ENCODE results near the gene EML1.

The EML1 gene

GRCh38 chr14:99805757-99806439, 12.7 kb downstream of the EML1 start:
- no peak for DNase-seq

GRCh38 chr14:99806836-99807235, 13.6 kb downstream of the EML1 start:
- DNase-seq = no peak

GRCh38 chr14:99807413-99808153, 14.4 kb downstream of the EML1 start:
- no peak for DNase-seq

- no peak for DNase-seq
These were observed 14.9 kb downstream of the EML1 start for GRCh38 chr14:99808154-99808505.

- DNase-seq = no peak
These were observed 15.3 kb downstream of the EML1 start for GRCh38 chr14:99808515-99808914.

- DNase-seq = no peak
These were observed 16.1 kb downstream of the EML1 start for GRCh38 chr14:99809360-99809759.

- DNase-seq = no peak
These were observed 16.8 kb downstream of the EML1 start for GRCh38 chr14:99809859-99810558.

GRCh38 chr14:99810559-99810874, 17.3 kb downstream of the EML1 start:
- no peak for DNase-seq

GRCh38 chr14:99812096-99812750, 19.0 kb downstream of the EML1 start:
- no peak for DNase-seq

GRCh38 chr14:99812892-99813291, 19.7 kb downstream of the EML1 start:
- DNase-seq = no peak

GRCh38 chr14:99815696-99816095, 22.5 kb downstream of the EML1 start:
- DNase-seq = no peak

GRCh38 chr14:99816217-99816616, 23.0 kb downstream of the EML1 start:
- no peak for DNase-seq

- no peak for DNase-seq
These were observed 23.4 kb downstream of the EML1 start for GRCh38 chr14:99816642-99817041.

- no peak for DNase-seq
These were observed 24.1 kb downstream of the EML1 start for GRCh38 chr14:99817331-99817730.

- no peak for DNase-seq
These were observed 25.4 kb downstream of the EML1 start for GRCh38 chr14:99818503-99819036.

- DNase-seq = no peak
These were observed 26.3 kb downstream of the EML1 start for GRCh38 chr14:99819514-99819913.

GRCh38 chr14:99820702-99821331, 27.6 kb downstream of the EML1 start:
- DNase-seq = peak in 1 of 3 experiments; percentile 54

GRCh38 chr14:99821519-99822508, 28.6 kb downstream of the EML1 start:
- peak; percentile 40 to 90 (median 80) for DNase-seq

GRCh38 chr14:99822800-99823455, 29.7 kb downstream of the EML1 start:
- no peak for DNase-seq

GRCh38 chr14:99824776-99825175, 31.6 kb downstream of the EML1 start:
- no peak for DNase-seq

- no peak for DNase-seq
These were observed 36.2 kb downstream of the EML1 start for GRCh38 chr14:99829450-99829849.

All from NCI-H1417 (cell line).